GM21737 (cell line): ENCODE measurements around the gene CWC25.
"Not testable (repeated sequence)": the region's sequence is repeated elsewhere in the genome, so short reads cannot be mapped to it uniquely, and the experiment has no call there.

ENCODE experiments used
- ATAC-seq: cut with Tn5 transposase; IDR thresholded peaks from one replicate; pipeline ENCODE4 v1.9.1; 2021; ENCODE audit warnings: mild to moderate bottlenecking, moderate library complexity; ENCODE audit not compliant: unreplicated experiment

Gene CWC25

DNA sequence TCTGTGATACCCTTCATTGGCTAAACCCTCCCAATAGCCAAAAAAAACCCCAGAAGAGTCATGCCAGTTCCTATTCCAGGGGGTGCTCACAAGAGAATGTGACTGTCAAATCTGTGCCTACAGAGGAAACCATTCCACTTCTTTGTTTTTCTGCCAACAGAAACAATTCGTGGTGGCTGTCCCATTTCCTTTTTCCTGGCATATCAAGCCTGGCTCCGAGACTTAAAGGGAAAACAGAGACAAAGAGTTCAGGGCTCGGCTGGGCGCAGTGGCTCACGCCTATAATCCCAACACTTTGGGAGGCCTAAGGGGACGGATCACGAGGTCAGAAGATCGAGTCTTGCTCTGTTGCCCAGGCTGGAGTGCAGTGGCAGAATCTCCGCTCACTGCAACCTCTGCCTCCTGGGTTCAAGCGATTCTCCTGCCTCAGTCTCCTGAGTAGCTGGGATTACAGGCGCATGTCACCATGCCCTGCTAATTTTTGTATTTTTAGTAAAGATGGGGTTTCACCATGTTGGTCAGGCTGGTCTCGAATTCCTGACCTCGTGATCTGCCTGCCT lies 34.9 kb downstream of the CWC25 start:
- not testable (repeated sequence) for ATAC-seq

DNA sequence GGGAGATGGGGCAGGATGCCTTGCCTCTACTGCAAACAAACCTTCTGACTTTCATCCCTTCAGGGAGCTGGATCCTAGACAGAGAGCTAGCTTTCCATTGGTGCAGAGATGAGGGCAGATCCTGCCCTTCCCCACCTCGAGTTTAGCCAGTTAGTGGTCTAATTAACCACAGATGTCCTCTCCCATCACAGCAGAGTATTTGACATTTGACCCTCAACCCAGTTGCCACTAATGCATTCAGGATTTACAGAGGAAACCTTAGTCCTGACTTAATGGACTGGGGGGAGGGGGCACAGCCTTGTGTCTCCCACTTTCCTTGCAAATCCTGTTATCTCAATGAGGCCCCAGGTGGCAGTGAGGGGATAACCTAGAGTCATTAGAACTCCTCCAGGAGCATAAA lies 35.9 kb downstream of the CWC25 start:
- no peak for ATAC-seq

DNA sequence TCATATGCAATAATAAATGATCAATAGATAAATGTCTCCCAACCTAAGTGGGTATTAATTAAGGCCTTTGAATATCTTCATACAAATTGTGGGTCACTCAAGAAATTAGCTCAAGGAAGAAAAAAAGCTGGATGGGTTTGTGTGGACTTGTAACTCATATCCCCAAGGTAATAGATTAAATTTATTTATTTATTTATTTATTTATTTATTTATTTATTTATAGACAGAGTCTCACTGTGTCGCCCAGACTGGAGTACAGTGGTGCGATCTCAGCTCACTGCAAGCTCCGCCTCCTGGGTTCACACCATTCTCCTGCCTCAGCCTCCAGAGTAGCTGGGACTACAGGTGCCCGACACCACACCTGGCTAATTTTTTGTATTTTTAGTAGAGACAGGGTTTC lies 37.1 kb downstream of the CWC25 start:
- not testable (repeated sequence) for ATAC-seq

DNA sequence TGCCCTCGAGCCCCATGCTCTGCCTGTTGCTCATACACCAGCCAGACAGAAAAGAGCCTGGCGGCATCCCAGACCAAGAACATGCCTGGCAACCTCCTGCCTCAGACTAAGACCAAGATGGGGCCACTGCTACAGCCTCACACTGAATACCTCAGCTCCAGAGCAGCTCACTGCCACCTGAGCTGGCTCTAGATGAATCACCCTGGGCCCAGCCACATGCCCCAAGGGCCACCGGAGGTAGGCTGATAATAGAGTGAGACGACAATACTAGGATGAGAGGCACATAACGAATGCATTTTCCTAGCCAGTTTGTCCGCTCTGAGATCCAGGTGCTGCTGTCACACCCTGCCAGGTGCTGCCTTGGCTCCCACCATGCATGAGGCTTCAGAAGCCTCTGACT lies 38.7 kb downstream of the CWC25 start:
- ATAC-seq: no peak

- ATAC-seq: no peak
These were observed 41.9 kb downstream of the CWC25 start for GRCh38 chr17:38783227-38783626.

GRCh38 chr17:38779965-38780752 lies 45.0 kb downstream of the CWC25 start:
- ATAC-seq: no peak

DNA sequence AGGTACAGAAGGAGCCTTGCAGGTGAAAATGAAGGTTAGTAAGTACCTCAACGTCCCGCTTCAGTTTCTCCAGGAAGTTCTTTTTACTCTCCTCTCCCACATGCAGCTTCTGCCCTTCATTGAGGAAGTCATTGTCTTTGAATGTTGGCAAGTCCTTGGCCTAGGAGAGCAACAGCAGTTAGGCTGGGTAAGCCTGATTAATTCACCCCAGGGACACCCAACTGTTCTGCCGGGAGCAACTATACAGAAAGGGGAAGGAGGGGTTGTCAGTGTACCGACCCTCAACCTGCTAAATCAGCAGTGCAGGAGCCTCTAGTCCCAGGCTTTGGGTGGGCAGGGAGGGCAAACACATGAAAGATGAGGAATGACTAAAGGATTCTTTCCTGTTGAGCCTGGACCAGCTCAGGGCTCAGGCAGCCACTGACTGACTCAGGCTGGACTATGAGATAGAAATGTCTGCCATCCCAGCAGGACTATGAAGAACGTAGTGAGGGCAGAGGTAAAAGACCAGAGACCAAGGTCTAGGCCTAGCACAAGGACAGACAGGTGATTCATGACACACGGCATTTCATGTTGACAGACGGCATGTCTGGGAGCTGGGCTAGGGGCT lies 47.4 kb downstream of the CWC25 start:
- ATAC-seq: no peak

DNA sequence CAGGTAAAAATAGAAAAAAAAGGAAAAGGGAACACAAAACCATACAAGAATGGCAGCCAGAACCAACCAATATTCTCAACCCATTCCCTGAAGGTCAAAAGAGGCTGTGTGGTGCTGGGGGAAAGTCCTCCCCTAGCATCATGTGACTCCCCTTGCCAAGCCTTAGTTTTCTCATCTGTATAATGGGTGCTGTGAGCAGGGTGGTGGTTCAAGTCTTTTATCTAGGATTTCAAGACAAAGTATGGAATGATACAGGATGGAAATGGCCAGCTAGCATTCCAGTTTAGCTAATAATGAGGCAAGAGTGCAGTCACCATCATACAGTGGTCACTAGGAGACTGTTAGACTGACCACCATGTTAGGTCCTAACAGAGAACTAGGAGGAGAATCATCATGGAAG lies 51.9 kb downstream of the CWC25 start:
- no peak for ATAC-seq

DNA sequence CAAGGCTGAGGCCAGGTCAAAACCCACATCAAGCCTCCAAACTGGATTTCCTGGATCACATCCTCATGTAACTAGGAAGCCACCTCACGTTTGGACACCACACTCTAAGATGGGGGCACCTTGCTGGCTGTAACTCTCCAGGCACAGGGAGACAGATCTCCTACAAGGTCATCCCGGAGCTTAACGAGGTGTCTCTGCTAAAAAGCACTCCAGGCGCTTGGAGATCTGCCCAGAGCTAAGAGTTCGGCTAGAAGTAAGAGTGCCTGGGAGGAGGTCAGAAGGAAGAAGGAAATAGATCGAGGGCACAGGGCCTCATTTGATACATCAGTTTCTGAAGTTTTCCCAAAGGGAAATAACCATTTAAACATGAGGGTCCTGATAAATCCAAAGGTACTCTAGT lies 56.7 kb downstream of the CWC25 start:
- no peak for ATAC-seq

DNA sequence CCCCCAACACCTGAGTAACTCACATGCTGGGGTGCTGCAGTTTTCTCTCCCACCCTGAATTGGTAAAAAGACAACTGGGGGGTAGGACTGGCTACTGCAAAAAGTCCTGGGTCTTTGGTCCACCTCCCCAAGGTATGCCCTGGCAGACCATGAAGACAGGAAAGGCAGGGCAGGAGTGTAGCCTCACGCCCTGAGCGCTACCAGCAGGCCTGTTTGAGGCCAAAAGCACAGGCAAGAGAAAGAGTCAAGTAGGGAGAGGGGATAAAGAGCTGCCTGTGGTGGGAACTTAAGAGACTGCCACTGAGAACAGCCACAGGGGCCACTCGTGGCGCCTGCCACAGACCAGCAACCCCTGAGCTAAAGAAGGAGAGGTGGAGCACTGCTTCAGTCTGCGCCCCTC lies 58.8 kb downstream of the CWC25 start:
- no peak for ATAC-seq

GRCh38 chr17:38762231-38762630 lies 62.9 kb downstream of the CWC25 start:
- ATAC-seq: no peak

DNA sequence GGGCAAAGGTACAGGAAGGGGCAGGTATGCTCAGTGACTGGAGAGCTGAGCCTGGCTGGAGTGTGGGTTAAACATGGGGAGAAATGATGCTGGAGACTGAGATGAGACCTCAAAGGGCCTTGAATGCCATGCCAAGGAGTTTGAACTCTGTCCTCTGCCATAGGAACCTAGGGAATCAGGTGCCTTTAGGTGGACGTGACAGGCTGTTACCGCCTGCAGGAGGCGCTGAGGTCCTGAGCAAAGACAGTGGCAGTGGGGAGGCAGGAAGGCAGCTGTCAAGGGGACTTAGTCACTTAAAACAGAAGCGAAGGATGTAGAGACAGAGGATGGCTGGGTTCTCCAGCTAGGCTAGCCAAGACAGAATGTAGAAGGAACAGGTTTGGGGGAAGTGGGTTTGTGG lies 63.5 kb downstream of the CWC25 start:
- ATAC-seq: no peak

GRCh38 chr17:38753071-38753506 lies 72.0 kb downstream of the CWC25 start:
- no peak for ATAC-seq

GRCh38 chr17:38752308-38753070 lies 72.6 kb downstream of the CWC25 start, which contains the start of gene PSMB3:
Gene PSMB3, plus strand, starts transcription at chr17:38752741. Its CDS starts 86 bp downstream, at chr17:38752827.
- peak; percentile 64 for ATAC-seq

DNA sequence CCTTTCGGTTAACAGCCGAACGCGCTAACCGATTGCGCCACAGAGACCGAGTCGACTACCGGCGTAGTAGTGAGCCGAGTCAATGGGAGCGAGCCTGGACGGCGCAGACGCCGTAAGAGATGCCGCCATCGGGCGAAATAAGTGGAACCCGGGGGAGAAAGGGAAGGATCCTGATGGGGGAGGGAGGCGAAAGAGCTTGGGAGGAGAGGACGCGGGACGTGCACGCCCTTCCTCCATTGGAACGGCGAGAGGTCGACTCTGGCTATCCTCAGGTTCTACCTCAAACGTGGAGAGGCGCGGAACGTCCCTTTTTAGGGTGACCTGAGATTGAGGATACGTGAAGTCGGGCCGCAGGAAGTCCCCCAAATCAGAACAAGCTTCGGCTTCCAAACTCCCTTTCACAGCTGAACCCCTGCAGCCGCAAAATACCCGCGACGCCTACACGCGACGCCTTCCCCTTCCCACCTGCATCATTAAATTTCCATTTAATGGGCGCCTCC lies 73.3 kb downstream of the CWC25 start:
- ATAC-seq: peak; percentile 24

- no peak for ATAC-seq
These were observed 73.8 kb downstream of the CWC25 start for GRCh38 chr17:38751144-38751807.
